Fibroblast of skin of right biceps (primary cell): ENCODE measurements around the gene NFX1.
"Not testable (repeated sequence)": the region's sequence is repeated elsewhere in the genome, so short reads cannot be mapped to it uniquely, and the experiment has no call there.

ENCODE experiments used
- DNase-seq: peaks from one replicate; pipeline ENCODE4 v3.0.0-alpha.2; 2013

Gene NFX1

GRCh38 chr9:33311953-33312352 lies 21.6 kb downstream of the NFX1 start:
- DNase-seq = no peak

- no peak for DNase-seq
Measured at GRCh38 chr9:33315371-33315770, 25.1 kb downstream of the NFX1 start.

GRCh38 chr9:33317136-33317535 lies 26.8 kb downstream of the NFX1 start:
- not testable (repeated sequence) for DNase-seq

GRCh38 chr9:33318225-33318624 lies 27.9 kb downstream of the NFX1 start:
- no peak for DNase-seq

GRCh38 chr9:33318781-33319180 lies 28.5 kb downstream of the NFX1 start:
- DNase-seq = no peak

GRCh38 chr9:33320230-33320567 lies 29.9 kb downstream of the NFX1 start:
- no peak for DNase-seq

GRCh38 chr9:33320568-33321261 lies 30.4 kb downstream of the NFX1 start:
- DNase-seq = peak; percentile 96

GRCh38 chr9:33329117-33329563 lies 38.8 kb downstream of the NFX1 start:
- DNase-seq = peak; percentile 72

- peak; percentile 53 for DNase-seq
Measured at GRCh38 chr9:33329979-33330378, 39.7 kb downstream of the NFX1 start.

- peak; percentile 66 for DNase-seq
Measured at GRCh38 chr9:33331377-33331891, 41.1 kb downstream of the NFX1 start.

- peak; percentile 61 for DNase-seq
Measured at GRCh38 chr9:33332011-33332410, 41.7 kb downstream of the NFX1 start.

GRCh38 chr9:33332956-33333355 lies 42.6 kb downstream of the NFX1 start:
- DNase-seq = not testable (repeated sequence)

- no peak for DNase-seq
Measured at GRCh38 chr9:33340186-33340585, 49.9 kb downstream of the NFX1 start.

- no peak for DNase-seq
Measured at GRCh38 chr9:33341182-33341581, 50.9 kb downstream of the NFX1 start.

- DNase-seq = no peak
Measured at GRCh38 chr9:33344145-33344544, 53.8 kb downstream of the NFX1 start.

GRCh38 chr9:33346564-33346963 lies 56.2 kb downstream of the NFX1 start:
- no peak for DNase-seq

GRCh38 chr9:33348998-33349397 lies 58.7 kb downstream of the NFX1 start:
- DNase-seq = no peak

GRCh38 chr9:33349743-33350142 lies 59.4 kb downstream of the NFX1 start:
- no peak for DNase-seq

- peak; percentile 56 for DNase-seq
Measured at GRCh38 chr9:33350310-33350709, 60.0 kb downstream of the NFX1 start.

GRCh38 chr9:33351547-33351946 lies 61.2 kb downstream of the NFX1 start:
- no peak for DNase-seq

- no peak for DNase-seq
Measured at GRCh38 chr9:33354651-33355211, 64.4 kb downstream of the NFX1 start.

- no peak for DNase-seq
Measured at GRCh38 chr9:33355933-33356332, 65.6 kb downstream of the NFX1 start.

- DNase-seq = not testable (repeated sequence)
Measured at GRCh38 chr9:33358641-33359040, 68.3 kb downstream of the NFX1 start.

- no peak for DNase-seq
Measured at GRCh38 chr9:33364127-33364526, 73.8 kb downstream of the NFX1 start.

- not testable (repeated sequence) for DNase-seq
Measured at GRCh38 chr9:33364814-33365213, 74.5 kb downstream of the NFX1 start.
